Progenitor cell of endocrine pancreas (in vitro differentiated cells): ENCODE data around the gene GGCT. TPM values are rescaled to one million over a fixed set of nuclear protein-coding genes. Genes with fewer than 3 reads are reported as not detected.

ENCODE experiments used
- DNase-seq: peaks from one replicate; pipeline ENCODE4 v3.0.0; 2021; ENCODE audit warnings: low spot score; ENCODE audit not compliant: unreplicated experiment
- H3K27ac Mint-ChIP-seq: 2 replicates; pipeline ENCODE4 v1.8.0; 2021; ENCODE audit warnings: mild to moderate bottlenecking, moderate library complexity, mixed read lengths
- H3K27me3 Mint-ChIP-seq: 2 replicates; pipeline ENCODE4 v1.8.0; 2021; ENCODE audit warnings: mixed read lengths
- H3K36me3 Mint-ChIP-seq: 2 replicates; pipeline ENCODE4 v1.8.0; 2022; ENCODE audit warnings: mixed read lengths; ENCODE audit not compliant: insufficient read depth
- H3K4me1 Mint-ChIP-seq: 2 replicates; pipeline ENCODE4 v1.8.0; 2021; ENCODE audit warnings: low read depth, mixed read lengths
- H3K4me3 Mint-ChIP-seq: 2 replicates; pipeline ENCODE4 v1.8.0; 2021; ENCODE audit warnings: low read depth, mild to moderate bottlenecking, moderate library complexity, mixed read lengths
- H3K9me3 Mint-ChIP-seq: 2 replicates; pipeline ENCODE4 v1.8.0; 2021; ENCODE audit warnings: low read depth, mixed read lengths
- total RNA-seq: library from RNA; stranded (reverse); gene quantifications from 2 replicates; pipeline ENCODE4 v1.2.1, GENCODE V29; 2021
- TF ChIP-seq, protein P1 (sequence below): fragments of 200-600 bp; sonication (generic); IDR thresholded peaks from one replicate; pipeline ENCODE4 v1.5.0; 2021; ENCODE audit warnings: antibody characterized with exemption, mild to moderate bottlenecking; ENCODE audit not compliant: unreplicated experiment

Gene GGCT
- total RNA-seq, 1 donor from 2014 or later: 54.7 TPM

DNA sequence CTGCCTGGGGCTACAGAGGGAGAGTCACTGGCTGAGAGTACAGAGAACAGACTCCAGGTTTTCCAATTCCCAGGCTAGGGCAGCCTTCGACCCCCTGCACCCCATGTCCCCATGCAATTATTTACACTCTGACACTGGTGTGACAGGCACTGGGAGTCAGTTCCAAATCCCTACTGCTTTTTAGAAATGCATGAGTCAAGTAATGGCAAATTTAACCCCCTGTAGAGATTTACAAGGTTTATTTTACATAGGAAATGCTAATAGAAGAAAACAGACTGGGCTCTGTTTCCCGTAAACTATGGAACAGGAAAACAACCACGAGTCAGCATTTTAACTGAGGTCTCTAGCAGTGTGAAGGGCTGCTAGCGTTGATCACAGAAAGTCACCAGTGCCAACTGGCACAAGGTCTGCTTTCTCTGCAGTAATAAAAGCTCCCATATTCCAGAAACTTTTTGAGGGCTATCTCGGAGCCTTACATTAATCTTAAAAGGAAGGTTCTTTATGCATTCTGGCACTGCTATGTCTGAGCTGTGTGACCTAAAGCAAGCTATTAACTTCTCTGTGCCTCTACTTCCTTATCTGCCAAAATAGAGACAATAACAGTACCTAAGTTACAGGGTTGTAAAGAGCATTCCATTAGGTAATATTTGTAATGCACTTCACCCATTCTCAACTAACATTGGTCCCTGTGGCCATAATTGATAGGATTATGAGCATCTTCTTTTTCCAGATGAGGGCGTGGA lies 54.2 kb downstream of the GGCT start:
- Mint-ChIP-seq H3K27me3 (no peaks in the 10 kb centered on the region), H3K4me1 (no peaks in the 10 kb centered on the region), H3K36me3 (peaks cover 2% of the 10 kb centered on the region), H3K27ac (no peak overlapping the region), H3K9me3 (no peaks in the 10 kb centered on the region), H3K4me3 (no peak overlapping the region)
- TF ChIP-seq, protein P1, sequence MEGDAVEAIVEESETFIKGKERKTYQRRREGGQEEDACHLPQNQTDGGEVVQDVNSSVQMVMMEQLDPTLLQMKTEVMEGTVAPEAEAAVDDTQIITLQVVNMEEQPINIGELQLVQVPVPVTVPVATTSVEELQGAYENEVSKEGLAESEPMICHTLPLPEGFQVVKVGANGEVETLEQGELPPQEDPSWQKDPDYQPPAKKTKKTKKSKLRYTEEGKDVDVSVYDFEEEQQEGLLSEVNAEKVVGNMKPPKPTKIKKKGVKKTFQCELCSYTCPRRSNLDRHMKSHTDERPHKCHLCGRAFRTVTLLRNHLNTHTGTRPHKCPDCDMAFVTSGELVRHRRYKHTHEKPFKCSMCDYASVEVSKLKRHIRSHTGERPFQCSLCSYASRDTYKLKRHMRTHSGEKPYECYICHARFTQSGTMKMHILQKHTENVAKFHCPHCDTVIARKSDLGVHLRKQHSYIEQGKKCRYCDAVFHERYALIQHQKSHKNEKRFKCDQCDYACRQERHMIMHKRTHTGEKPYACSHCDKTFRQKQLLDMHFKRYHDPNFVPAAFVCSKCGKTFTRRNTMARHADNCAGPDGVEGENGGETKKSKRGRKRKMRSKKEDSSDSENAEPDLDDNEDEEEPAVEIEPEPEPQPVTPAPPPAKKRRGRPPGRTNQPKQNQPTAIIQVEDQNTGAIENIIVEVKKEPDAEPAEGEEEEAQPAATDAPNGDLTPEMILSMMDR: no peak
- DNase-seq: no peak

DNA sequence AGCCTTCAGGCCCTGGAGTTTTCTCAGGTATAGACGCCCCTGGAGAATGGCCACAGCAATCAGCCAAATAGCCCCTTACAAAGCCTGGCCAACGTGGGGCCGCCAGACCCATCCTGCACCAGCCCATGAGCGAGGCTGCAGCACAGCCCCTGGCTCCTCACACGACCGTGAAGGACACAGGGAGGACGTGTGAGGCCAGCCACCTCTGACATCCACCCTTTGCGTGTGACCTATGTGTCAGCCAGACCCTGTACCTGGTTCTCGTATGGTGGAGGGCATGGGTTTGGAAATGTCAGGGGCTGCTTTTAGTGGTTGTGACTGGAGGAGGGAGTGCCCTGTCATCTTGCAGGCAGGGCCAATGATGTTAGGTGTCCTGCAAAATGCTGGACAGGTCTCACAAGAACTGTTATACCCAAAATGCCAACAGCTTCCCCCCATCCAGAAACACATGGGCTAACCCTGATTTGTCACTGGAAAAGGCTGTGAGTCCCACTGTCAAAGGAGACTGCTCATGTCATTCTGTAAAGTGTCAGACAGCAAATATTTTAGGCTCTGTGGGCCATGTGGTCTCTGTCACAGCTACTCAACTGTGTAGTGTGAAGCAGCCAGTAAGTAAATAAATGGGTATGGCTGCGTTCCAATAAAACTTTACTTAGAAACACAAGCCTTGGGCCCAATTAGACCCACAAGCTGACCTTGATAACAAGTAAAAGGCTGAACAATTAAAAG lies 56.0 kb downstream of the GGCT start:
- Mint-ChIP-seq H3K4me3 (no peak overlapping the region), H3K9me3 (no peaks in the 10 kb centered on the region), H3K27ac (no peak overlapping the region), H3K36me3 (peaks cover 2% of the 10 kb centered on the region), H3K27me3 (no peaks in the 10 kb centered on the region), H3K4me1 (no peaks in the 10 kb centered on the region)
- no peak for DNase-seq
- TF ChIP-seq, protein P1: no peak

- no peaks in the 10 kb centered on the region for H3K4me1 Mint-ChIP-seq
- H3K27ac Mint-ChIP-seq: no peak overlapping the region
- peaks cover 2% of the 10 kb centered on the region for H3K36me3 Mint-ChIP-seq
- DNase-seq: no peak
- no peaks in the 10 kb centered on the region for H3K27me3 Mint-ChIP-seq
- no peak overlapping the region for H3K4me3 Mint-ChIP-seq
- TF ChIP-seq, protein P1: no peak
- H3K9me3 Mint-ChIP-seq: no peaks in the 10 kb centered on the region
Observed at GRCh38 chr7:30447466-30447865, 57.2 kb downstream of the GGCT start.

Other genes with a start within 250 kb of the GGCT start
- 13.8 and 14.4 TPM in 2 replicates for gene ZNRF2, start 220.2 kb downstream of the GGCT start, total RNA-seq
- 2.9 and 3.6 TPM in 2 replicates for gene NOD1, start 26.0 kb downstream of the GGCT start, total RNA-seq
- 117 and 141 TPM in 2 replicates for gene GARS1, start 90.0 kb upstream of the GGCT start, total RNA-seq
- not detected in 2 replicates for gene CRHR2, start 177.6 kb upstream of the GGCT start, total RNA-seq
- 2.7 and 2.9 TPM in 2 replicates for gene INMT, start 247.3 kb upstream of the GGCT start, total RNA-seq